Inferior parietal cortex (tissue), 1 donor: ENCODE measurements around the gene OR56A5.

Experiments
- DNase-seq: peaks from one replicate; pipeline ENCODE4 v3.0.0-alpha.2; 2016; ENCODE audit errors: extremely low spot score

OR56A5 gene

DNA sequence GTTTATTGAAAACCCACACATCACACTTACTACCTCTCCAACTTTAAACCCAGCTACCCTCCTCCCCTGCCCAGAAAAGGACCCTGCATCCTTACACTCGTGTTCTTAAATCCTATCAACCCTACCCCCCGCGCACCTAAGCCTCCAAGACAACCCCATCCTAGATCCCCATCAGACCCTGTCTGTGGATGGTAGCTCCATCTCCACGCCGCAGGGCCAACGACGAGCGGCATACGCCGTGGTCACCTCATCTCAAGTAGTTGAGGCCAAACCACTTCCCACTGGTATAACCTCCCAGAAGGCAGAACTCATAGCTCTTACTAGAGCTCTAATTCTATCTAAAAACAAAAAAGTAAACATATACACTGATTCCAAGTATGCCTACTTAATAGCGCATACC is 35.6 kb downstream of the OR56A5 start:
- DNase-seq: no peak

DNA sequence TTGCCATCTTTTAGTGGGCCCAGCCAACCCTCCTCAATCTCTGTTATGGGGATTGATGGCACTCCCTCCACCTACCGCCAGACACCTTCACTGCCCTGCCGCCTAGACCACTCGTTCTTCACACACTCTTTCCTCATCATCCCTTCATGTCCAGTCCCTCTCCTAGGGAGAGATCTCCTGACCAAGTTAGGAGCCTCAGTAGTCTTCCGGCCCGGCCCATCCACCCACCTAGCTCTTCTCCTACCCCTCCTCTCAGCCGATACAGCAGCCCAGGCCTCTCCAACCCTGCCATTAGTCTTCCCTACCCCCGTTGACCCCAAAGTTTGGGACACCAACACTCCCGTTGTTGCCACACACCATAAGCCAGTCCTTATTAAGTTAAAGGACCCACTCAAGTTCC is 37.2 kb downstream of the OR56A5 start:
- no peak for DNase-seq

DNA sequence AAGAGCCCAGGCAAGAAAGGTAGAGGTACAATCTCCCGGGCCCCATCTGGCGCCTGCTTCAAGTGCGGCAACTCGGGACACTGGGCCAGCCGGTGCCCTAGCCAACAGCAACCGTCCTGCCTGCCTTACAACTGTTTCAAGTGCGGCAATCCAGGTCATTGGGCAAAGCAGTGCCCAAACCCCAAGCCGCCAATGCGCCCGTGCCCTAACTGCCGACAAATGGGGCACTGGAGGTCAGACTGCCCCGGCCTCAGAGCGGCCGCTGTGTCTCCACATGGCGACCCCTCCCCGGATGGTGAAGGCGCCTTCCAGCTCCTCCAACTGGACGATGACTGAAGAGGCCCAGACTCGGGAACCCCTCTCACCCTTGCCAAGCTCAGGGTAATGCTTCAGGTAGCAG is 37.7 kb downstream of the OR56A5 start:
- DNase-seq: no peak

DNA sequence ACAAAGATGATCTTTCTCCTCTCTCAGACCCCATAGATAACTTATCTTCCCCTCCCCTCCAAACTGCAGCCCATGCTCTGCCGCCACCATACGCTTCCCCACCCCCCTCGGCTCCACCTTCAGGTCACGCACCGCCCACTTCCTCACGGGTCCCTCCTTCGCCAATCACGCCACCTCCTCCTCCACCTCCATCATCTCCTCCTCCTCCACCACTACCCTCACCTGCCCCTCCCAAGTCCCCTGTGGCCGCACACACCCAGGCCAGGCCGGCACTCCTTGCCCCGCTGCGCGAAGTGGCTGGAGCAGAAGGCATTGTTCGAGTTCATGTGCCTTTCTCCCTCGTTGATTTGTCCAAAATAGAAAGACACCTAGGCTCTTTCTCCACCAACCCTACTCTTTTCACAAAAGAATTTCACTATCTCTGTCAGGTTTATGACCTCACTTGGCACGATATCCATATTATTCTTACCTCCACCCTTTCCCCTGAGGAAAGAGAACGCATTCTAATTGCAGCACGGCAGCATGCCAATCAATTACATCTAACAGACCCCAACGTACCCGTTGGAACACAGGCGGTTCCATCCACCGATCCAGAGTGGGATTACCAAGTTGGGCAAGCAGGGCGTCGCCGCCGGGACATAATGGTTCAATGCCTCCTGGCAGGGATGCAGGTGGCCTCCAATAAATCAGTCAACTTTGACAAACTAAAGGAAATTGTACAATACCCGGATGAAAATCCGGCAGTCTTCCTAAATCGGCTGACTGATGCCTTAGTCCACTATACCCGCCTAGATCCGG is 38.5 kb downstream of the OR56A5 start:
- DNase-seq: no peak

DNA sequence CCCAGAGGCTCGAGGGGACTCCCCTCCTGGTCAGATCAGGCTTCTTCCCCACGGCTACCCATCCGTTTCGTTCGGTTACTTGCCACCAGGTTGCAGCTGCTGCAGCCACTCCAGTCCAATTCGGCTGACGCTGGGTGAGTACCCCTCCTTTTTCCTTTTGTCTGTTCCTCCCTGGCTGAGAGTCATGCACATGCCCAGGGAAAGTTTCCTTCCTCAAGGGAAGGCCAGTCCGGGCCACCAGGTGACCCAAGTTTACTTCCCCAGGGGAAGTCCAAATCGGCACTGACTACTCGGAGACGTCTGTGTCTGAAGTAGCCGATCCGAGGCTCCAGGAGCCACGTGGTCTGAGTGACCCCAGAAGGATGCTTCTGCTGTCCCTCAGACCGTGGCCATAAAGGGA is 39.5 kb downstream of the OR56A5 start:
- DNase-seq: no peak

DNA sequence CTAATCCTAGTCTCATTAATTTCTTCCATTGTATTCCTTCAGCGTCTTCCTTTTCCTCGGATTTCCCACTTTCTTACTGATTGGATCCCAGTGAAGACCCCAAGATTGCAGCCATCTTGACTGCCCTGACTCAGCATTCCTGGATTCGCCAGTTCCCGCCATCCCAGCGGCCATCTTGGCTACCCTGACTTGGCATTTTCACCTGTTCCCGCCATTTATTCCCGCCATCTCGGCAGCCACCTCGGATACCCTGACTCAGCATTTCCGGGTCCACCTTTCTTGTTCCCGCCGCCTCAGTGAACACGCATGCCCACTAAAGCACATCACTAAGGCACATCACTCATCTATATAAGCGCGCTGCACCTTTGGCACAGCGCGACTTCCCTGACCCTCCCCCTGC is 40.0 kb downstream of the OR56A5 start:
- no peak for DNase-seq

DNA sequence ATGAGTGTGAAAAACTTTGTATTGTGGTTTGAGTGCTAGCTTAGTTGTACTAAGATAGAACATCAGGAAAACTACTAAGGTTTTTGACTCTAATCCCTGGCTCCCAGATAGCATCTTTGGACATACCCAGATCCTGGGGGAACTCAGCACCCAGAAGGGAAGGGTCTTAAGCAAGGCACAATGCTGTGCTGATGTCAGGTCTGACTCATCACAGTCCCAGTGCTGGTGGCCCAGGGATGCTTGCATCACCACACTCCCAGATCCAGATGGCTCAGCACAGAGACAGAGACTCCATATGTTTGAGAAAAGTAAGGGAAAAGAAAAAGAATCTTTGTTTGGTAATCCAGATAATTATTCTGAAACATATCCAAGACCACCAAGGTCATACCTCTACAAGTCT is 44.5 kb downstream of the OR56A5 start:
- no peak for DNase-seq

DNA sequence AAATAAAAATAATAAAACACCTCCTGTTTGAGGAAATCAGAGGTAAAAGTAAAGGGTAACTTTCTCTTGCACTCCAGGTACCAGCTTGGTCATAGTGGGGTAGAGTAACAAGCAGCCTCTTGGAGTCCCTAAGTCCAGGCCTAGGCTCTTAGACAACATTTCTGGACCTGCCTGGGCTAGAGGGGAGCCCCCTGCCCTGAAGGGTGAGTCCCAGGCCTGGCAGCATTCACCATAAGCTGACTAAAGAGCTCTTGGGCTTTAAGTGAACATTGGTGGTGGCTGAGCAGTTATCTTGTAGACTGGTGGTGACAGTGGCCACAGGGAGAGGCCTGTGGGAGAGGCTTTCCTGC is 44.9 kb downstream of the OR56A5 start:
- no peak for DNase-seq

DNA sequence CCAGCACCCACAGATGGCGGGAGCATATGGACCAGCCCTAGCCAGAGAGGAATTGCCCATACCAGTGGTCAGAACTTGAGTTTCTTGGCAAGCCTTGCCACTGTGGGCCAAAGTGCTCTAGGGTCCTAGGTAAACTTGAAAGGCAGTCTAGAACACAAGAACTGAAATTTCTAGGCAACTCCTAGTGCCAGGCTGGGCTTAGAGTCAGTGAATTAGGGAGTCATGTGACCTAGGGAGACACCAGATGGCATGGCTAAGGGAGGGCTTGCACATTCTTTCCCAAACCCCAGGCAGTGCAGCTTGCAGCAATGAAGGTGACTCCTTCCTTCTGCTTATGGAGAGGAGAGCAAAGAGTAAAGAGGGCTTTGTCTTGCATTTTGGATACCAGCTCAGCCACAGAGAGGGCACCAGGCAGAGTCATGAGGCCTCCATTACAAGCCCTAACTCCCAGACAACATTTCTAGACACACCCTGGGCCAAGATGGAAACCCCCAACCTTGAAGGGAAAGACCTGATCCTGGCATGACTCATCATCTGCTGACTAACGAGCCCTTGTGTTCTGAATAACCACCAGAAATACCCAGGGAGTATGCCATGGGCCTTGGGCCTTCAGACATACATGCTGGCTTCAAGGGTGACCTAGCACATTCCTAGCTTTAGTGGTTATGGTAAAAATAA is 45.4 kb downstream of the OR56A5 start:
- no peak for DNase-seq
